ENCODE results near the gene GOLGA1. TPM values are rescaled to one million over a fixed set of nuclear protein-coding genes. Genes with fewer than 3 reads are reported as not detected.

GOLGA1 gene
- total and polyA plus RNA-seq, 9 of the 15 experiments (the other 6 are each of a cell fraction or from before 2014, with no cell fraction given): 2.9 to 15.9 (median 8.5) TPM

DNA sequence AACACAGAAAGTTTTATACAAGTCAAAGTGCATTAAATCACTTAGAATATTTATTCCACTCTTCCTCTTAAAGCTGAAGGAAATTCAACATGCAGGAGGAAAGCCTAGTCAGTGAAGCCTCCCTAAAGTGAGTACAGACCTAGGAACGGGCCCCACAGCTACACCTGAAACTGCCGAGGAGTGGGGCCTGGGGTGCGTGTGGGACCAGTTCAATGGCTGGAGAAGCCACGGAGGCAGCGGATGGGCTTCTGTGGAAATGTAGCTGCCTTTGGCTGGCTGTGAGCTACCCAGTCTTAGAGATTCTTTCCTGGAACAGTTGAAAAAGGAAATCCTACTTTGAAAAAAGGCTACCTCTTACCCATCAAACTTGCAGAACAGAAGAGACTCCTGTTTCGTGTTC lies 62.4 kb downstream of the GOLGA1 start:
- TF ChIP-seq POLR2A (conservative IDR thresholded peaks at IDR 0.05) (peak; percentile 22; the same call in 1 of the 2 replicates), POLR2AphosphoS5 (IDR thresholded peaks at IDR 0.05; ENCODE audit: control insufficient read depth, insufficient read depth, low read depth, low read length) (peak; percentile 27; the same call in 1 of the 2 replicates), POLR2G (IDR thresholded peaks at IDR 0.05; ENCODE audit: low read depth, low read length) (peak; percentile 48; the same call in 1 of the 2 replicates), SOX6 (IDR thresholded peaks at IDR 0.05) (no peak)
- Histone ChIP-seq H3K9me1 (ENCODE audit: control insufficient read depth, insufficient read depth, low read length) (no peaks in the 10 kb centered on the region), H4K20me1 (replicated peaks; ENCODE audit: control insufficient read depth, insufficient read depth, low read length) (peaks cover 4% of the 10 kb centered on the region; the same call in 1 of the 2 replicates), H3K4me3 (no peak overlapping the region), H3K4me1 (replicated peaks in 1 of 2; ENCODE audit: control insufficient read depth in 2 of 2, insufficient read depth in 2 of 2, low read length in 2 of 2) (no peaks in the 10 kb centered on the region; a peak in 2 of 5 replicates), H3K79me2 (ENCODE audit: control insufficient read depth, insufficient read depth, low read length) (peaks cover 23% of the 10 kb centered on the region), H3K4me2 (ENCODE audit: insufficient read depth, low read length) (no peak overlapping the region), H3K27ac (ENCODE audit: extremely low read depth, low read depth, low read length) (no peak overlapping the region), H3K9ac (ENCODE audit: insufficient read depth in 1 of 2, low read depth in 2 of 2, low read length in 2 of 2) (no peak overlapping the region), H3K36me3 (ENCODE audit: control insufficient read depth, insufficient read depth, low read length) (peaks cover 83% of the 10 kb centered on the region), H3K9me3 (replicated peaks; ENCODE audit: control insufficient read depth, insufficient read depth, low read depth, low read length) (no peaks in the 10 kb centered on the region), H3K27me3 (ENCODE audit: control insufficient read depth in 2 of 2, insufficient read depth in 2 of 2, low read length in 2 of 2) (no peaks in the 10 kb centered on the region), H2AFZ (ENCODE audit: low read depth, low read length) (no peak overlapping the region)
- intact Hi-C loops (cut with micrococcal nuclease) (no loop called here), in situ Hi-C loops (cut with MboI) (no loop called here)
- 84% methylated on average over 6 of the region's 6 CpGs for WGBS (ENCODE audit: insufficient coverage, low coverage, missing lambda C conversion rate)
- ATAC-seq (peak; percentile 18), DNase-seq (ENCODE audit: extremely low read depth in 1 of 4, low spot score in 3 of 4) (no peak), FAIRE-seq (no peak)
- ChIA-PET POLR2A (interaction anchor here (0.7 to 4.0 kb wide), 12 partner anchors 8 to 42 kb away, joined by 3 to 30 read pairs (median 6); partner anchors contain the start of genes ARPC5L and RPL35), CTCF (ENCODE audit: low intra/inter-chr PET ratio) (no interaction called here)
- BruUV-seq (replicated peaks): TSS peak; percentile 42

DNA sequence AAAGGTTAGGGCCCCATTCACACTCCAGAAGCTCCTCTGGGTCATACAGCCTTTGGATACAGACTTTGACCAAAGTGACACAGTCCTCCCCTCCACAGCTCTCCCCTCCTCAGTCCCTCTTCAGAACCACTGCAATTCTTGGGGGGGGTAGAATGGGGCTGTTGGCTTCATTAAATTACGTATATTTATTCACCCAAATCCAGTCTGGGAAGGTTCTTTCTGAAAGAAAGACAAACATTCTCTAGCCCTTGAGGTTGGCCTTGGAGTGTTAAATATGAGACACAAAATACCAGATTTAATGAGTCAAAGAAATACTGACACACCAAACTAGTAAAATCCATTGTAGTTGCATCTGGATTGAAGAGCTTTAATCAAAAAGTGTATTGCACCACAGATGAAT lies 62.9 kb downstream of the GOLGA1 start:
- peaks cover 28% of the 10 kb centered on the region for H3K79me2 ChIP-seq (ENCODE audit: control insufficient read depth, insufficient read depth, low read length)
- ATAC-seq: peak; percentile 44
- no peak for FAIRE-seq
- CTCF ChIA-PET (ENCODE audit: low intra/inter-chr PET ratio): no interaction called here
- TF ChIP-seq, protein P1, sequence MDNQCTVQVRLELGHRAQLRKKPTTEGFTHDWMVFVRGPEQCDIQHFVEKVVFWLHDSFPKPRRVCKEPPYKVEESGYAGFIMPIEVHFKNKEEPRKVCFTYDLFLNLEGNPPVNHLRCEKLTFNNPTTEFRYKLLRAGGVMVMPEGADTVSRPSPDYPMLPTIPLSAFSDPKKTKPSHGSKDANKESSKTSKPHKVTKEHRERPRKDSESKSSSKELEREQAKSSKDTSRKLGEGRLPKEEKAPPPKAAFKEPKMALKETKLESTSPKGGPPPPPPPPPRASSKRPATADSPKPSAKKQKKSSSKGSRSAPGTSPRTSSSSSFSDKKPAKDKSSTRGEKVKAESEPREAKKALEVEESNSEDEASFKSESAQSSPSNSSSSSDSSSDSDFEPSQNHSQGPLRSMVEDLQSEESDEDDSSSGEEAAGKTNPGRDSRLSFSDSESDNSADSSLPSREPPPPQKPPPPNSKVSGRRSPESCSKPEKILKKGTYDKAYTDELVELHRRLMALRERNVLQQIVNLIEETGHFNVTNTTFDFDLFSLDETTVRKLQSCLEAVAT (IDR thresholded peaks at IDR 0.05): no peak
- TF ChIP-seq POLR2B (IDR thresholded peaks at IDR 0.05; ENCODE audit: low read depth, partially characterized antibody): peak; percentile 32
- H3K4me3 ChIP-seq: no peak overlapping the region
- intact Hi-C loops (cut with micrococcal nuclease): no loop called here
- H3K9me3 ChIP-seq (replicated peaks; ENCODE audit: control insufficient read depth, insufficient read depth, low read depth, low read length): no peaks in the 10 kb centered on the region
- POLR2A ChIA-PET: interaction anchor here (0.7 to 4.0 kb wide), 12 partner anchors 10 to 88 kb away, joined by 3 to 30 read pairs (median 6); partner anchors contain the start of genes ARPC5L and RPL35
- H2AFZ ChIP-seq (ENCODE audit: low read depth, low read length): no peak overlapping the region
- no peak for DNase-seq (ENCODE audit: extremely low read depth in 1 of 4, low spot score in 3 of 4)
- in situ Hi-C loops (cut with MboI): no loop called here
- no peaks in the 10 kb centered on the region for H3K9me1 ChIP-seq (ENCODE audit: control insufficient read depth, insufficient read depth, low read length)
- no peaks in the 10 kb centered on the region for H3K27me3 ChIP-seq (ENCODE audit: control insufficient read depth in 2 of 2, insufficient read depth in 2 of 2, low read length in 2 of 2)
- H3K36me3 ChIP-seq (ENCODE audit: control insufficient read depth, insufficient read depth, low read length): peaks cover 88% of the 10 kb centered on the region
- 100% methylated on average over 1 of the region's 1 CpG for WGBS (ENCODE audit: insufficient coverage, low coverage, missing lambda C conversion rate)
- peaks cover 9% of the 10 kb centered on the region; the same call in 1 of the 2 replicates for H4K20me1 ChIP-seq (replicated peaks; ENCODE audit: control insufficient read depth, insufficient read depth, low read length)
- no peak overlapping the region for H3K4me2 ChIP-seq (ENCODE audit: insufficient read depth, low read length)
- H3K4me1 ChIP-seq (replicated peaks in 1 of 2; ENCODE audit: control insufficient read depth in 2 of 2, insufficient read depth in 2 of 2, low read length in 2 of 2): no peaks in the 10 kb centered on the region; a peak in 2 of 5 replicates
- no peak overlapping the region for H3K9ac ChIP-seq (ENCODE audit: insufficient read depth in 1 of 2, low read depth in 2 of 2, low read length in 2 of 2)
- H3K27ac ChIP-seq (ENCODE audit: extremely low read depth, low read depth, low read length): no peak overlapping the region
- no TSS peak for BruUV-seq (replicated peaks)
